ENCODE data around the gene MBD3L5. TPM values are rescaled to one million over a fixed set of nuclear protein-coding genes. Genes with fewer than 3 reads are reported as not detected.

MBD3L5 gene
- total RNA-seq, 1 experiment from 2014 or later: not detected

- intact Hi-C loops (cut with micrococcal nuclease; ENCODE audit: unreplicated experiment): no loop called here
- Histone ChIP-seq H3K9me2 (ENCODE audit: insufficient read depth) (no peaks in the 10 kb centered on the region), H3K36me3 (ENCODE audit: low read depth) (peaks cover 35% of the 10 kb centered on the region), H3F3A (ENCODE audit: insufficient read depth, low read depth) (no peaks in the 10 kb centered on the region), H2AFZ (no peak overlapping the region), H3K27ac (no peak overlapping the region), H3K9me3 (ENCODE audit: insufficient read depth, low read depth) (peaks cover 4% of the 10 kb centered on the region; the same call in 1 of the 2 replicates), H3K4me2 (no peak overlapping the region), H3K79me2 (ENCODE audit: low read depth) (peaks cover 12% of the 10 kb centered on the region), H3K4me3 (no peak overlapping the region), H3K27me3 (ENCODE audit: insufficient read depth, low read depth) (no peaks in the 10 kb centered on the region), H4K20me1 (ENCODE audit: insufficient read depth) (no peaks in the 10 kb centered on the region), H3K4me1 (replicated peaks; ENCODE audit: insufficient read depth) (no peaks in the 10 kb centered on the region)
- no peak for DNase-seq
- POLR2A ChIA-PET (ENCODE audit: unreplicated experiment): no interaction called here
- TF ChIP-seq CTCF (conservative IDR thresholded peaks at IDR 0.05) (no peak), EZH2 (IDR thresholded peaks at IDR 0.05; ENCODE audit: low read depth) (no peak)
- BruUV-seq (replicated peaks): no TSS peak
- CTCF ChIA-PET: no interaction called here
These were observed 42.2 kb downstream of the MBD3L5 start for GRCh38 chr19:7072541-7072940.

GRCh38 chr19:7074705-7075282 is 44.4 kb downstream of the MBD3L5 start:
- H3K9me3 ChIP-seq (ENCODE audit: insufficient read depth, low read depth): peaks cover 13% of the 10 kb centered on the region; the same call in 1 of the 2 replicates
- intact Hi-C loops (cut with micrococcal nuclease; ENCODE audit: unreplicated experiment): no loop called here

GRCh38 chr19:7076151-7076550 is 45.8 kb downstream of the MBD3L5 start:
- Histone ChIP-seq H3K27me3 (ENCODE audit: insufficient read depth, low read depth) (no peaks in the 10 kb centered on the region), H3K4me3 (no peak overlapping the region), H3K36me3 (ENCODE audit: low read depth) (peaks cover 57% of the 10 kb centered on the region), H4K20me1 (ENCODE audit: insufficient read depth) (no peaks in the 10 kb centered on the region), H3K4me2 (no peak overlapping the region), H3K4me1 (replicated peaks; ENCODE audit: insufficient read depth) (no peaks in the 10 kb centered on the region), H3K9me3 (ENCODE audit: insufficient read depth, low read depth) (peaks cover 16% of the 10 kb centered on the region; the same call in 1 of the 2 replicates), H2AFZ (no peak overlapping the region), H3F3A (ENCODE audit: insufficient read depth, low read depth) (no peaks in the 10 kb centered on the region), H3K27ac (no peak overlapping the region), H3K79me2 (ENCODE audit: low read depth) (no peaks in the 10 kb centered on the region), H3K9me2 (ENCODE audit: insufficient read depth) (no peaks in the 10 kb centered on the region)
- no peak for DNase-seq
- no TSS peak for BruUV-seq (replicated peaks)
- intact Hi-C loops (cut with micrococcal nuclease; ENCODE audit: unreplicated experiment): no loop called here
- TF ChIP-seq CTCF (conservative IDR thresholded peaks at IDR 0.05) (no peak), EZH2 (IDR thresholded peaks at IDR 0.05; ENCODE audit: low read depth) (no peak)
- CTCF ChIA-PET: no interaction called here
- POLR2A ChIA-PET (ENCODE audit: unreplicated experiment): no interaction called here

More at GRCh38 chr19:7074705-7075282, 44.4 kb downstream of the MBD3L5 start:
- no peak for TF ChIP-seq CTCF (conservative IDR thresholded peaks at IDR 0.05)
- TF ChIP-seq EZH2 (IDR thresholded peaks at IDR 0.05; ENCODE audit: low read depth): no peak
- Histone ChIP-seq H3K27me3 (ENCODE audit: insufficient read depth, low read depth) (no peaks in the 10 kb centered on the region), H3K4me1 (replicated peaks; ENCODE audit: insufficient read depth) (no peaks in the 10 kb centered on the region), H3K9me2 (ENCODE audit: insufficient read depth) (no peaks in the 10 kb centered on the region), H3F3A (ENCODE audit: insufficient read depth, low read depth) (no peaks in the 10 kb centered on the region), H3K36me3 (ENCODE audit: low read depth) (peaks cover 51% of the 10 kb centered on the region), H3K79me2 (ENCODE audit: low read depth) (peaks cover 10% of the 10 kb centered on the region), H2AFZ (no peak overlapping the region), H3K4me3 (no peak overlapping the region), H4K20me1 (ENCODE audit: insufficient read depth) (no peaks in the 10 kb centered on the region), H3K4me2 (no peak overlapping the region), H3K27ac (no peak overlapping the region)
- DNase-seq: no peak
- ChIA-PET POLR2A (ENCODE audit: unreplicated experiment) (no interaction called here), CTCF (no interaction called here)
- BruUV-seq (replicated peaks): no TSS peak
